Stimulated activated naive CD4-positive, alpha-beta T cell treated with Interleukin-2 at 50 U/mL for 16 hours (primary cell): ENCODE data around the gene KATNAL1.

Source experiments
- DNase-seq: peaks from one replicate; lab custom pipeline; 2025; lab: John Stamatoyannopoulos, UW

The KATNAL1 gene

DNA sequence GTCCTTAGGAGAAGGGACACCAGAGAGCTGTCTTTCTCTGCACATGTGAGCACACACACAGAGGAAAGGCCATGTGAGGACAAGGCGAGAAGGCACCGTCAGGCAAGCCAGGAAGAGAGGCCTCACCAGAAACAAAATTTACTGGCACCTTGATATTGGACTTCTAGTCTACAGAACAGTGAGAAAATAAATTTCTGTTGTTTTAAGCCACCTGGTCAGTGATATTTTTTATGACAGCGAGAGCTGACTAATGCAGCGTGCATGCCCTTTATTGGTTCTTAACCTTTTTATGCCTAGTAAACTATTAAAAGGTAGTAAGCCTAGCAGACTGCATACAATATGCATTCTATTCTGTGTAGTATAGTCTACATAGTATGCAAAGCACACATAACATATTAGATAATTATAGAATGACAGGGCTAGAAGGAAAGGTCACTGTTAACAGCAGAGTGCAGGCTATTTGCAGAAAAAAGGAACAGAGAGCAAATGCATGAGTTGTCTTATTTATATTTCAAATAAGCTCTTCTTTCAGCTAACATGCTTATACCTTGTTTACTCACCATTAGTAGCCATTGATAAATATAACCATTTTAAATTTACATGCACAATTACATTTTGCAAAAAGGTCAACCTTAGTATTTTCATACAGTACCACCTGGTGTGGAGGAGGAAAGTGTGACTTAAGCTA lies 25.2 kb upstream of the KATNAL1 start:
- DNase-seq, result no peak

DNA sequence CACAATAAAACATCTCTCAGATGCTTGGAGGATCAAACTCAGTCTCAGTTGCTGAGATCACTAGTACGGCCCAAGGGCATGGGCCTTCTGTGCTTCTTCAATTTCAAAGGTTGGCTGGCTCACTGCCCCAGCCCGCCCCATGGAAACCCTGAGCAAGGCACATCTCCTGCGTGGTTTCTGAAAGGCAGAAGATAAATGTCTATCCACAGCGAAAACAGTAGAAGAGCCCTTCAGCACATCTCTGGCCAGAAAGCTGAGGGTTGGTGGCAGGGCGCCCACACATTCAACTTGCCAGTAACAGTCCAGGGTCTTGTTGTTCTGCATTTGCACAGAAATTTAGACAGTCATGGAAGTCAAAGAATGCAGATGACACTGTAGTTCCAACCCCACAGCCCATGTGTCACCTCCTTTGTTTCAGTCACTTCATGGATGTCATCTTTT lies 24.0 kb upstream of the KATNAL1 start:
- no peak for DNase-seq

DNA sequence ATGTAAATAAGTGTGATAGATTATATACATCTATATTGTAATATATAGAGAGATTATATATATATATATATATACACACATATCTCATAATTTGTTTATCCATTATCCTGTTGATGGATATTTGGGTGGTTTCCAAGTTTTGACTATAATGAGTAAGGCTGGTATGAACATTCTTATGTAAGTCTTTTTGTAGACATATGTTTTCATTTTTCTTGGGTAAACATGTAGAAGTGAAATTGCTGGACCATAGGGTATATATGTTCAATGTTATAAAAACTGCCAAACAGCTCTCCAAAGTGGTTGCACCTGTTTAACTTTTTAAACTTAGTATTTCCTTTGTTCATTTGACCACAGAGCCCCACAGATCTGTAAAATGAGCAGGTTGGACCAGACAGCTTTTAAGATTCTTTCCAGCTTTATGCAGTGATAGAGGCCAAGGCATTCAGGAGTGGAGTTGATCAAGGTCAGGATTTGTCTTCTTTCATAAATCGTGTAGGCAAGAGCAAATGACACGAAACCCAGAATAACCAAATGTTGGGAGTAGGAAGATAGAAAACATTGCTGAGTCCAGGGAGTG lies 21.7 kb upstream of the KATNAL1 start:
- DNase-seq, result no peak

DNA sequence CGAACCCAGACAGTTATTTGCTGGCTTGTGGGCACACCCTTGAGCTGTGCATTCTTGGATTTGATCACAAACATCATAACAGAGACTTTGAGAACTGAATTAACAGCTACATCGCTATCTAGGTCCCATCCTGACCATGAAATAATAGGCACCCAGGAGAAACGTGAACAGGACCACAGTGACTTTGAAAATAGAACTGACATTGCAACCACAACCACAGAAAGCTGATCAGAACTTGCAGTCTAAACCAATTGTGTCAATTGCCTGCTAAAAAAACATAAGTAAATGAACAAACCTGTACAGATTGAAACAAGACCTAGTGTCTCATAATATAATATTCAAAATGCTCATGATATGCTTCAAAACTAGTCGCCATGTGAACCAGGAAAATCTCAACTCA lies 18.3 kb upstream of the KATNAL1 start:
- no peak for DNase-seq

DNA sequence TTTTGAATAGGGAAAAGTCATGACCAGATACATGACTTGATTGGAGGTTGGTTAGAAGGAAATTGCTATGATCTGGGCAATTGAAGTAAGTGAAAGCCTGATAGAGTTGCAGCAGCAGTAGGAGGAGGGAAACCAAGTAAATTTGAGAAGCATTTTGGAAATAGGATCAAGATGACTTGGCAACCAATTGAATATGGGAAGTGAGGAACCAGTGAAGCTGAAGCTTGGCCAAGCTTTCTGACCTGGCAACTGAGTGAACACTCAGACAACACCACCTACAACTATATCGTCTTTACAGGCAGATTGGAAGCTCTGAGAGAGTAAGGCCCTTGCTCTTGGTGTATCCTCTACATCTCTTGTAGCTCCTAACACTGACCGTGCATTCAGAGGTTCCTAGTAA lies 16.2 kb upstream of the KATNAL1 start:
- DNase-seq, result no peak

DNA sequence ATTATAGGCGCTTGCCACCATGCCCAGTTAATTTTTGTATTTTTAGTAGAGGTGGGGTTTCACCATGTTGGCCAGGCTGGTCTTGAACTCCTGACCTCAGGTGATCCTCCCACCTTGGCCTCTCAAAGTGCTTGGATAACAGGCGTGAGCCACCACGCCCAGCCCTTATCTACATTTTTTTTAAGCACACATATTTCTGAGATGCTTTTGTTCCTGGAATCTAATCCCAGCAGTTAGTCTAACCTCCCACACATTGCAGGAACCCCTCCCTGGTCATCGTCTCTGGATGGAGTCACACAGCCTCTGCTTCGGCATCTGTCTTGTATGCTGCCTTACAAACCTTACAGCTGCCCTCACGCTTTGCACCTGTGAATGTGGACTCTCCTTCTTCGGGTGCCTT lies 15.1 kb upstream of the KATNAL1 start:
- no peak for DNase-seq

DNA sequence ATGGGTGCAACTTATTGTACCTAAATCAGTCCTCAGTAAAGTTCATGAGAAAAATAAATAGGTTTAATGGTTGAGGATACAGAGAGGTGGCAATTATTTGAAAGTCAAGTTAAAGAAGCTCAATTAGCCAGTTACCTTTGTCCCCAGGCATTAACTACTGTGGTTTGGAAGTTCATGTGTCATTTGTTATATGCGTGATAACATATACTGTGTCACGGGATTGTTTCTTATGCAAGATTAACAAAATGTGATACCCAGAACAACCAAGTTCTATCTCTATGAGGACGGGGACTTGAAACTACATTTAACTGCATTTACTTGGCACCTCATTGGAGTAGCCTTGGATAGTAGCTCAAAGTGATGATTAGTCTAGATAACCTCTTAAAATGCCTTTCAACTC lies 13.9 kb upstream of the KATNAL1 start:
- DNase-seq, result no peak

DNA sequence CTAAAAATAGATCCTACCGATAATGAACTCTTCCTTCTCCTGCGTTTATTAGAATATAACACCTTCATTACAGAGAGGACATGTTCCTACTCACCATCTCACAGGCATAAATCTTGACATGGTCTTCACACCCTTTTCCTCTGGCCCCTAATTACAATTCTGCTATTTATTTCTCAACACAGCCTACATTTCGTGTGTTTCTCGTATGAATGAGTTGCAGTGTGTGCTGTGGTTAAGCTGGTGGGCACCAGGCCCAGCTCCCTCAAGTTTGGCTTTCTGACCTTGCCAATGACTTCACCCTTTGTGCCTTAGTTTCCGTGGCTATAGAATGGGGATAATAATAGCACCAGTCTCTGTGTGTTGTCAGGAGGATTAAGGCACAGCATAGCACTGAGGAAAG lies 12.3 kb upstream of the KATNAL1 start:
- no peak for DNase-seq

DNA sequence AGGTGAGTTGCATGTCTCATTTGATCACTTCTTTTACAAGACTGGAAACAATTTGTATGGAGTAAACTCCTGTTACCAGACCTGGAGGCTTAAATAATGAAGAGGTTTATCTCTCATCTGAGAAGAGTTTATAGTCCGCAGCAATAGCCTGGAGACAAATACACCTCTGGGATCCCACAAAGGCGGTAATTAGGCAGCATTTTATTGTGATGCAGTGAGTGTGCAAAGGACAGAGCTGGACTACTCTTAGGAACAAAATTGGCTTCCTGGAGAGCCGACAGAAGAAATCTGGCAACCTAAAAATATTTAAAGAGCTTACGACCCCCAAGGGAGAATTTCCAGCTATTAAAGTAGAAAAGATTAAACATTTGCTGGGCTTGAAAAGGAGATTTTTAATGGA lies 11.8 kb upstream of the KATNAL1 start:
- no peak for DNase-seq

DNA sequence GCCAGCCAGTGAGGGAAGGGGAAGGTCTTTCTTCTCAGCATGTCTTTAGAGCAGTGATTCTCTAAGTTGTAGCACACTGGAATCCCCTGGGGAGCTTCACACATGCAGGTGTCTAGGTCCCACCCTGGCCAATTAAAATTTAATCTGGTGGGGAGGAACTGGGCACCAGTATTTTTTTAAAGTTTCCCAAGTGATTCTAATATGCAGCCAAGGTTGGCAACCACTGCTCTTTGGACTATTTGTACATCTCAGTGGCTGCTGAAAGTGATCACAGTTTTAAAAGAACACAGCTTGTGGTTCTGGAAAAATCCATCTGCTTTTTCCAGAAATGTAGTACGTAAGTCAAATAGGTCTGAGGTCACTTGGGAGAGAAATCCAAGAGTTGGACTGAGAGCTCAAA lies 10.7 kb upstream of the KATNAL1 start:
- no peak for DNase-seq

DNA sequence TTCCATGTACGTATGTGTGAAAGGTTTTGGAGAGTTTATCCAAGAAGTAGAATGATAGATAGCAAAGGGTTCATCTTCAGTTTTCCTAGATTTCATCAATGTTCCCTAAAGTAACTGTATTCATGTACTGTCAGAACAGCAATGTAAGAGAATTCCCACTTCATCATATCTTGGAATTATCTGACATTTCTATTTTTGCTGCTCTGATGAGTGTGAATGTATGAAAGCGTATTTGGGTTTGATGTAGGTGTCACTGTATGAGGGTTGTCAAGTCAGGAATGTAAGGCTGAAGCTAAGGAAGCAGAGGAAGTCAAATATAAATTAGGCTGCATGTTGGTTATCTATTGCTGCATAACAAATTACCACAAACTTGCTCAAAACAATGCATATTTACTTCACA lies 7.2 kb upstream of the KATNAL1 start:
- DNase-seq, result no peak

DNA sequence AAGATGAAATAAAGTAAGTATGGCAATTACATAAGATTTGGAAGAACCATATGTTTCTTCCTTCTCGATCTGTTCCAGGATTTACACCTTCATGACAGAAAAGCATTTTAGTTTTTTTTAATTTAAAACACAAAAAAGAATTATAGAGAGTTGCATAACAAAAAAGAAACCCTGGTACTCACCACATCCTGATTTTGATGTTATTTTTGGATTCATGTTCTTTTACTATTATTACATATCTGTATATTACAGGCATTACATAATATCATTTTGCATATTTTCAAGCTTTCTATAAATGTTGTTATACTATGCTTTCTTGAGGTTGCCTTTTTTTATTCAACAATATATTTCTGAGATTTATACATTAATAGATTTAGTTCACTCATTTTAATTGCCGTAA lies 6.7 kb upstream of the KATNAL1 start:
- DNase-seq, result no peak

DNA sequence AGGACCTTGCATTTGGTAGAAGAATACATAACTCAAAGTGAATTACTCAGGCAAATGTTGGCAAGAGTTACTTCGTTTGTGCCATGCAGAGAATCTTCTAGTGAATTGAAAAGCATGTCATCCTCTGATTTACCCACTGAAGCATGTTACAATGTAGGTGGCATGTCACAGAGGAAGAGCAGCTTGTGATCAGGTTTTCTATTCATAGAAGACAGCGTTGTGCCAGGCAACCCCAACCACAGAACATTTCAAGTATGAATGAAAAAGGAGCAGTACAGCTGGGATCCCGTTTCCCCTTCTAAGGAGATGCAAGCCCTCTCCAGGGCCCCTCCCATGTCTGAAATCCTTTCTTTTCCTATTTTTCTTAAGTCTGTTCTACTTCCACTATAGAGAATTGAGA lies 6.0 kb upstream of the KATNAL1 start:
- no peak for DNase-seq

DNA sequence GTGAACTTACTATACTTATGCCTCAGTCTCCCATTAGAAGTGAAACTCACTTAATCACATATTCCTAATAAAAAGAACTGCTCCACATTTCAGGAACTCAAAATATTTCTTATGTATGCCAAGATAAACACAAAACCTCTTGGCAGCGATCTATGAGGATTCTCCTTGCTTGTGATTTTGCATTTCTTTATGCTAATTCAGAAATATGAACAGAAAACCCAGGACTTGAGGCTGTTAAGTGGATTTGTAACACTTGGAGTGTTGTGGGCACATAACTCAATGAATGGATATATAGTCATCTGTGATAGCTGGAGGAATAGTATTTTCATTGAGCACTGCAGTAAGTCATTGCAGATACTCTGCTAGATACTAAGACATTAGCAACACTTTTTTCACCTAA lies 5.6 kb upstream of the KATNAL1 start:
- no peak for DNase-seq

DNA sequence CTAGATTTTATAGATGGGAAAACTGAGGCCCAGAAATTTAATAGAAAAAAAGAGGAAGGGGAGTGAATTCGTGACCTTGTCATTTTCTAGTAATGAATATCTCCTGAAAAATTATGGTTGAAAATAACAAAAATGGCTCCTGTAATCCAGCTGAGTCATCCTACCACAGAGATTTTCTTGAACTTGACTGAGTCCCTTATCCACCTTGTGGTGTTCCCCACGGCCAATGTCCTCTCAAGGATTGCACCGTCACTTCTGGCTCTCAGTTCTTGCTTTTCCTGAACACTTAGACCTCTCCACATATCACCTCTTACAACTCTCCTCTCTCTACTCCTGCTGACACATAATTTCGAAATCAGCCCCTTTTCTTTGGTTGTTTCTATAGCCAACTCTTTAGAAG lies 1.2 kb upstream of the KATNAL1 start:
- no peak for DNase-seq

DNA sequence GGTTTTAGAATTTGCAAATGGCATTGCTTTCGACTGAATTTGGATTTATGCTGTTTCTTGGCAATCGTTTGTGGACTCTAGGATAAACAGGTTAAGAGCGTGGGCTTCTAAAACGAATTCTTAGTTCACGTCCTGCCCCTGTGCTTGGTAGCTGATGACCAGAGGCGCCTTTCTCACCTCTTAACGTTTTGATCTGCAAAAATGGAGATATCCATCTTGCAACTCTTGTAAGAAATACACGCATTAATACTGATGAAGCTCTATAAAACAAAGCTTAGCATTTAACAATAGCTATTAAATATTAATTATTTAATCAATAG lies 580 bp upstream of the KATNAL1 start:
- no peak for DNase-seq

DNA sequence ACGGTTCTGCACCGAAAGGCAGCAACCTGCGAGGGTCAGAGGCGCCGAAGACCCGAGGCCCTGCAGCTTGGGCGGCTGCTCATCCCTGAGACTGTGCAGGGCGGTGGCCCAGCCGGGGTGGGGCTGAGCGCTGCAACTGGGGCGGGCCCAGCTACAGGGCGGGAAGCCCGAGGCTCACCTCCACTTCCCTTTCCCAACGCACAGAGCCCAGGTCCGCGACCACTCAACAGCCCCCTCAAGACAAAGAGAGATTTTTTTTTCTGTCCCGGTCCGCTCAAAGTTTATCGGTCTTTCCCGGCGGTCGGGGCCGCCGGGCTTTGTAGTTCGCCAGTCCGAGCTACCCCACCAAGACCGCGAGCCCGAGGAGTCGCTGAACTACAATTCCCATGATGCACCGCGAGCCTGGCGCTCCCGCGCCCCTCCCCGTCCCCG lies 573 bp downstream of the KATNAL1 start:
- DNase-seq, result peak; percentile 90

DNA sequence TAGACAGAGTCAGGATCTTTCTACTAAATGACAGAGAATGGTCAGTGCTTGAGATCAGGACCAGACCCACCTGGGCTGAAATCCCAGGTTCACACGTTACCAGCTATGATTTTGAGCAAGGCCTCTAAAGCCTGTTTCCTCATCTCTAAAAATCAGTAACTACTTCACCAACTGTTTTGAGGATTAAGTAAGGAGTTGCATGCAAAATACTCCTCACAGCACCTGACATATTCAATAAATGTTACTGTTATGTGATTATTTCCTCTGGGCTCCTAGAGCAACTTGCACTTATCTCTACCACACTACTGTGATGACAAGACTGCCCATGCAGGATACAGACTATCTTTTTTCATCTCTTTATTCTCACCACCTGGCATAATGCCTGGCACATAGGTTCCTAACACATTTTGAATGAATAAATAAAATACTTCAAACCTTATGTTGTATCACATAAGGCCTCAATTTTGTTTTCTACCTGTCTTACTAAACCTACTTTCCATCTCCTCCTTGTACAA lies 1.8 kb downstream of the KATNAL1 start:
- DNase-seq, result no peak

DNA sequence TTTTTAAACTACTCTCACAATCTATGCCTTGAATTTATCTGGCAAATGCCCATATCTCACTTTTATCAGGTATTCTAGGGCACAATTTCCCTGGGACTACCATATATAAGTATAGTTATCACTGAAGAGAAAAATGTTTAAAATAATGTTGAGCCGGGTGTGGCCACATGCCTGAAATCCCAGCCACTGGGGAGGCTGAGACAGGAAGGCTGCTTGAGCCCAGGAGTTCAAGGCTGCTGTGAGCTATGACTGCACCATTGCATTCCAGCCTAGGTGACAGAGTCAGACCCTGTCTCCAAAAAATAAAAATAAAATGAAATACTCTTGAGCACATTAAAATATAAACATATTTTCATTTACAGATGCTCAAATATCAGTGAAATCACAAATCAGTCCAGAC lies 4.1 kb downstream of the KATNAL1 start:
- no peak for DNase-seq

DNA sequence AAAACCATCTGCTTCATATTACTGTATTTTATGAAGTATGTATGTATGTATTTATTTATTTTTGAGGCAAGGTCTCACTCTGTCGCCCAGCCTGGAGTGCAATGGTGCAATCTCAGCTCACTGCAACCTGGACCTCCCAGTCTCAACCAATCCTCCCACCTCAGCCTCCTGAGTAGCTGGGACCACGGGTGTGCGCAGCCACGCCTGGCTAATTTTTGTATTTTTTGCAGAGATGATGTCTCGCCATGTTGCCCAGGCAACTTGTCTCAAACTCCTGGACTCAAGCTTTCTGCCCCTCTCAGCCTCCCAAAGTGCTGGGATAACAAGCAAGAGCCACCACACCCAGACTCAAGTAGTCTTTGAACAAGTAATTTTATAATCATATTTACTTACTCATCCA lies 5.5 kb downstream of the KATNAL1 start:
- no peak for DNase-seq

DNA sequence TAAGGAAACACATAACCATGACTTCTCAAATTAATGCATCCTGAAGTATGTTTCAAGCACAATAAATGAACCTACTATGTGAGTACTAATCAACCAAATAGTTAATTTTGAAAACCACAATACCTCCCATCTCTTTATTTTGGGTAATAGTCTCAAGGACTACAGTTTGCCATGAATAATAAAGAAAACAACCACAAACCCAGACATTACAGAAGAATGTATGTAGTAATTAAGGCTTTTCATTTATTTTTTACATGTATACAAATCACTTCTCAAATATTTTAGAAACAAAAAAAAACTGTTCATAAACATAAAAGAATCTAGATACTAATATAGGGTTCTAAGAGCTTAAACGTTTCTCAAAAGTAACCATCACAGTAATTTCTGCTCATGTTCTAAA lies 6.8 kb downstream of the KATNAL1 start:
- no peak for DNase-seq

DNA sequence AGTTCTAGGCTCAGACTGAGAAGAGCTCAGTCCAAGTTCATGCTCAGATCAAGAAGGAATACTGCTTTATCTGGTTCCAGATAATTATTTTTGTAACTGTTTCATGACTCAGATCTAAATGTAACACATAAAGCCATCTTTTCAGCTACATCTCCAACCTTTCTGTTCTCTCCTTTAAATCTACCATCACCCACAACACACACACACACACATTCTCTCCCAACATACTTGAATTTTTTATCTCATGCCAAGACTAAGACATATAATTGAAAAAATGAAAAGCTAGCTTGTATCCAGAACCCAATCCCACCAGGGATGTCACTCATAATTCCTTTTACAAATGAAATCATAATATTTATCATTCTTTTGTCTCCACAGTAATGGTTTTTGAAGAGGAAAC lies 7.6 kb downstream of the KATNAL1 start:
- no peak for DNase-seq

DNA sequence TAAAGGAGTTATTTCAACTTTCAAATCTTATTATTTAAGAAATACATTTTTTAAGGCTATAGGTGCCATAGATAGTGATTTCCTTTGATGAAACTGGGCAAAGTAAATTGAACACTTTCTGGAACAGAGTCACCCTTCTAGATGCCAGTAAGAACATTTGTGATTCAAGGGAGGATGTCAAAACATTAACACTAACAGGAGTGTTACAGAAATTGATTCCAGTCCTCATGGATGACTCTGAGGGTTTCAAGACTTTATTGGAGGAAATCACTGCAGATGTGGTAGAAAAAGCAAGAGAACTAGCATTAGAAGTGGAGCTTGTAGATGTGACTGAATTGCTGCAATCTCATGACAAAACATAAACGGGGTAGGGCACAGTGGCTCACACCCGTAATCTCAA lies 12.2 kb downstream of the KATNAL1 start:
- no peak for DNase-seq

DNA sequence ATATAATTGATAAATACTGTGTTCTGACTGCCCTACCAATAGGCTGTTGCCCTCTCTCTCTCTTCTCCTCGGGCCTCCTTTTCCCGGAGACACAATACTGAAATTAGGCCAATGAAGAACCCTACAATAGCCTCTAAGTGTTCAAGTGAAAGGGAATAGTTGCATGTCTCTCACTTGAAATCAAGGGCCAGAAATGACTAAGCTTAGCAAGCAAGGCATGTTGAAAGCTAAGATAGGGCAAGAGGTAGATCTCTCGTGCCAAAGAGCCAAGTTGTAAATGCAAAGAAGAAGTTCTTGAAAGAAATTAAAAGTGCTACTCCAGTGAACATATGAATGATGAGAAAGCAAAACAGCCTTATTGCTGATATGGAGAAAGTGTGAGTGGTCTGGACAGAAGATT lies 13.3 kb downstream of the KATNAL1 start:
- DNase-seq, result no peak
